DMS53 treated with DMSO at 0.1 percent for 48 hours (cell line): ENCODE results near the gene DOCK9.

Experiments used
- DNase-seq: peaks from one replicate; lab custom pipeline; 2025; ENCODE audit not compliant: unreplicated experiment; lab: John Stamatoyannopoulos, UW

Gene DOCK9

GRCh38 chr13:98976338-98976737, 1.5 kb downstream of the DOCK9 start:
- no peak for DNase-seq

GRCh38 chr13:98975822-98976261, 2.0 kb downstream of the DOCK9 start:
- no peak for DNase-seq

- no peak for DNase-seq
Observed at GRCh38 chr13:98974053-98974452, 3.8 kb downstream of the DOCK9 start.

GRCh38 chr13:98972627-98973026, 5.2 kb downstream of the DOCK9 start:
- no peak for DNase-seq

- no peak for DNase-seq
Observed at GRCh38 chr13:98972059-98972458, 5.8 kb downstream of the DOCK9 start.

GRCh38 chr13:98970330-98970729, 7.5 kb downstream of the DOCK9 start:
- no peak for DNase-seq

- DNase-seq, result no peak
Observed at GRCh38 chr13:98967491-98967890, 10.4 kb downstream of the DOCK9 start.

- DNase-seq, result no peak
Observed at GRCh38 chr13:98966019-98966418, 11.8 kb downstream of the DOCK9 start.

- DNase-seq, result no peak
Observed at GRCh38 chr13:98965325-98965724, 12.5 kb downstream of the DOCK9 start.

- no peak for DNase-seq
Observed at GRCh38 chr13:98963917-98964316, 13.9 kb downstream of the DOCK9 start.

GRCh38 chr13:98962901-98963590, 14.8 kb downstream of the DOCK9 start:
- DNase-seq, result no peak

- no peak for DNase-seq
Observed at GRCh38 chr13:98961503-98962105, 16.3 kb downstream of the DOCK9 start.

GRCh38 chr13:98960606-98961502, 17.0 kb downstream of the DOCK9 start:
- DNase-seq, result no peak

GRCh38 chr13:98959786-98960605, 17.9 kb downstream of the DOCK9 start:
- DNase-seq, result no peak

- no peak for DNase-seq
Observed at GRCh38 chr13:98959291-98959690, 18.6 kb downstream of the DOCK9 start.

- DNase-seq, result no peak
Observed at GRCh38 chr13:98958443-98958794, 19.4 kb downstream of the DOCK9 start.

GRCh38 chr13:98957731-98958442, 20.0 kb downstream of the DOCK9 start:
- no peak for DNase-seq

GRCh38 chr13:98955336-98955735, 22.5 kb downstream of the DOCK9 start:
- no peak for DNase-seq

GRCh38 chr13:98954313-98954712, 23.6 kb downstream of the DOCK9 start:
- no peak for DNase-seq

- DNase-seq, result no peak
Observed at GRCh38 chr13:98951266-98951665, 26.6 kb downstream of the DOCK9 start.
